Measurements from ENCODE around the gene ZNF605. TPM values are rescaled to one million over a fixed set of nuclear protein-coding genes. Genes with fewer than 3 reads are reported as not detected.
"Not testable (repeated sequence)": the region's sequence is repeated elsewhere in the genome, so short reads cannot be mapped to it uniquely, and the experiment has no call there.

The ZNF605 gene
- total and polyA plus RNA-seq, 2 experiments from 2014 or later, result 7.5 to 9.2 TPM

DNA sequence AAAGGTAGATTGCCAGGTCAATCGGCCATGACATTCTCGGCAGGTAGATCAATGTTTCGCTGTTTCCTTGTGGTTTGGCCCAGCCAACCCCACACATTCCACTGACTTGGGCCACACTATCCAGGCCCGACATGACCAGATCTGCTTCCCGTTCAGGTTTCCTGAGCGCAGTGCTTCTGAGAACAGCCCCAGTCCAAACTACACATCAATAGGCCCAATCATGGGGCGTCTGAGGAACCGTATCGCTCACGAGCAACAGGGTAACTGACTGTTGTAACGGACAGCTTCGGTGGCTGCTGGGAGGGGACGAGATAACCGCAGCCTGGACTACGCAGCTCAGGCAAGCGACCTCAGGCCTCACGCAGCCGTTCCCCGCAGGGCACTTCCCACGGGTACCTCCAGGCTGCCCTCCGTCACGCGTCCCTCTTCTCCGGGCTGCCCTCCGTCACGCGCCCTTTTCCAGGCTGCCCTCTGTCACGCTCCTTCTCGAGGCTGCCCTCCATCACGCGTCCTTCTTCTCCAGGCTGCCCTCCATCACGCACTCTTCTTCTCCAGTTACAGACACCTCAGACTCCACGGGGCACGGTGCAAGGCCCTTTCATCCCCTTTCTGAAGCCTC is 14.7 kb downstream of the ZNF605 start:
- DNase-seq, result no peak
- no peaks in the 10 kb centered on the region for H3K9me2 ChIP-seq (ENCODE audit: insufficient read depth)
- H3K27me3 ChIP-seq (replicated peaks; ENCODE audit: insufficient read depth), result no peaks in the 10 kb centered on the region
- TF ChIP-seq EZH2phosphoT487 (IDR thresholded peaks at IDR 0.05; ENCODE audit: insufficient read depth, low read depth) (no peak), EZH2 (IDR thresholded peaks at IDR 0.05; ENCODE audit: insufficient read depth, poor library complexity, severe bottlenecking) (no peak)
- peaks cover 2% of the 10 kb centered on the region for H3K9me3 ChIP-seq (ENCODE audit: low read depth)
- peaks cover 10% of the 10 kb centered on the region for H3K79me2 ChIP-seq (ENCODE audit: insufficient read depth)
- H3K27ac ChIP-seq, result no peak overlapping the region
- 98 to 100% methylated on average over 25 to 34 of the region's 34 CpGs for WGBS, 2 experiments (ENCODE audit: low coverage in 1 of 2, low lambda C conversion rate in 2 of 2, missing lambda C conversion rate in 2 of 2)
- no peaks in the 10 kb centered on the region for H4K20me1 ChIP-seq (ENCODE audit: insufficient read depth)
- H3K9ac ChIP-seq, result no peak overlapping the region
- H3K4me1 ChIP-seq (ENCODE audit: insufficient read depth), result no peaks in the 10 kb centered on the region
- no peak overlapping the region for H2AFZ ChIP-seq
- peaks cover 4% of the 10 kb centered on the region for H3F3A ChIP-seq (ENCODE audit: insufficient read depth)
- peaks cover 70% of the 10 kb centered on the region for H3K36me3 ChIP-seq (ENCODE audit: low read depth)
- no peak overlapping the region for H3K4me2 ChIP-seq (ENCODE audit: unreplicated experiment)
- in situ Hi-C loops (cut with MboI), result no loop called here
- no peak overlapping the region for H3K4me3 ChIP-seq

DNA sequence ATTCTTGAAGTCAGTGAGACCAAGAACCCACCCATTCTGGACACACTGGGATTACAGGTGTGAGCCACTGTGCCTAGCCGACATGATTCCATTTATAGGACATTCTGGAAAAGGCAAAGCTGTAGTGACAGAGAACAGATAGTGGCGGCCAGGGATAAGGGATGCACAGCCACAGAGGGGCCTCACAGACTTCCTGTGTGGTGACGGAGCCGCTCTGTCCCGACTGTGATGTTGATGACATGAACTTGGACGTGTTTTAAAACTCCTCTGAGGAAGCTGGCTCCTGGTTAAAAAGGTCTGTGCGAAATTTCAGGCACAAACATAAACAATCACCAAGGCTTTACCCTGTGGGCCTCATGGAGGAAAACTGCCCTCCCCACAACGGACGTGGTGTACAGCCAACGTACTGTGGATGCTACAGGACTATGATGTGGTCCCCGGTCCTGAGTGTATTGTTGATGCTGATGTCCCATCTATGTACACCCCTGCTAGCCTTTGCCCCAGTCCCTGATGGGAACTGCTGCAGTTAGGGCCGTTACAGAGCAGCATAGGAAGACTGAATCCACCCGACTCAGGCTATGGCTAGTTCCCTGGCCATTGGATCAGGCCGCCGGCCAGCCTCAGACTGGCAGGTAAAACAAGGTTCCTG is 15.9 kb downstream of the ZNF605 start:
- no peak overlapping the region for H3K27ac ChIP-seq
- H3K9ac ChIP-seq, result no peak overlapping the region
- in situ Hi-C loops (cut with MboI), result no loop called here
- no peaks in the 10 kb centered on the region for H3K27me3 ChIP-seq (replicated peaks; ENCODE audit: insufficient read depth)
- no peak overlapping the region for H2AFZ ChIP-seq
- peaks cover 8% of the 10 kb centered on the region for H3F3A ChIP-seq (ENCODE audit: insufficient read depth)
- H3K4me2 ChIP-seq (ENCODE audit: unreplicated experiment), result no peak overlapping the region
- H3K79me2 ChIP-seq (ENCODE audit: insufficient read depth), result no peaks in the 10 kb centered on the region
- peaks cover 2% of the 10 kb centered on the region for H3K9me3 ChIP-seq (ENCODE audit: low read depth)
- WGBS, 2 experiments (ENCODE audit: low coverage in 1 of 2, low lambda C conversion rate in 2 of 2, missing lambda C conversion rate in 2 of 2), result 91 to 92% methylated on average over 15 of the region's 15 CpGs
- TF ChIP-seq EZH2phosphoT487 (IDR thresholded peaks at IDR 0.05; ENCODE audit: insufficient read depth, low read depth) (no peak), EZH2 (IDR thresholded peaks at IDR 0.05; ENCODE audit: insufficient read depth, poor library complexity, severe bottlenecking) (no peak)
- H3K4me3 ChIP-seq, result no peak overlapping the region
- H3K4me1 ChIP-seq (ENCODE audit: insufficient read depth), result no peaks in the 10 kb centered on the region
- peaks cover 62% of the 10 kb centered on the region for H3K36me3 ChIP-seq (ENCODE audit: low read depth)
- H3K9me2 ChIP-seq (ENCODE audit: insufficient read depth), result no peaks in the 10 kb centered on the region
- no peak for DNase-seq
- no peaks in the 10 kb centered on the region for H4K20me1 ChIP-seq (ENCODE audit: insufficient read depth)

DNA sequence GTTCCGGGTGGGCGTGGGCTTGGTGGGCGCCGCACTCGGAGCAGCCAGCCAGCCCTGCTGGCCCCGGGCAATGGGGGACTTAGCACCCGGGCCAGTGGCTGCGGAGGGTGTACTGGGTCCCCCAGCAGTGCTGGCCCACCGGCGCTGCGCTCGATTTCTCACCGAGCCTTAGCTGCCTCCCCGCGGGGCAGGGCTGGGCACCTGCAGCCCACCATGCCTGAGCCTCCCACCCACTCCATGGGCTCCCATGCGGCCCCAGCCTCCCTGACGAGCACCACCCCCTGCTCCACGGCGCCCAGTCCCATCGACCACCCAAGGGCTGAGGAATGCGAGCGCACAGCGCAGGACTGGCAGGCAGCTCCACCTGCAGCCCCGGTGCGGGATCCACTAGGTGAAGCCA is 17.3 kb downstream of the ZNF605 start:
- H3K27me3 ChIP-seq (replicated peaks; ENCODE audit: insufficient read depth); H3K9ac ChIP-seq; H3K9me2 ChIP-seq (ENCODE audit: insufficient read depth); H3K4me1 ChIP-seq (ENCODE audit: insufficient read depth); H3K79me2 ChIP-seq (ENCODE audit: insufficient read depth); DNase-seq; H3K4me3 ChIP-seq; H3K9me3 ChIP-seq (ENCODE audit: low read depth); H3F3A ChIP-seq (ENCODE audit: insufficient read depth); in situ Hi-C loops (cut with MboI); H3K4me2 ChIP-seq (ENCODE audit: unreplicated experiment); H2AFZ ChIP-seq; H4K20me1 ChIP-seq (ENCODE audit: insufficient read depth); H3K27ac ChIP-seq: not testable (repeated sequence)
- peaks cover 54% of the 10 kb centered on the region for H3K36me3 ChIP-seq (ENCODE audit: low read depth)
- WGBS, 2 experiments (ENCODE audit: low coverage in 1 of 2, low lambda C conversion rate in 2 of 2, missing lambda C conversion rate in 2 of 2), result 97 to 99% methylated on average over 13 to 22 of the region's 25 CpGs

DNA sequence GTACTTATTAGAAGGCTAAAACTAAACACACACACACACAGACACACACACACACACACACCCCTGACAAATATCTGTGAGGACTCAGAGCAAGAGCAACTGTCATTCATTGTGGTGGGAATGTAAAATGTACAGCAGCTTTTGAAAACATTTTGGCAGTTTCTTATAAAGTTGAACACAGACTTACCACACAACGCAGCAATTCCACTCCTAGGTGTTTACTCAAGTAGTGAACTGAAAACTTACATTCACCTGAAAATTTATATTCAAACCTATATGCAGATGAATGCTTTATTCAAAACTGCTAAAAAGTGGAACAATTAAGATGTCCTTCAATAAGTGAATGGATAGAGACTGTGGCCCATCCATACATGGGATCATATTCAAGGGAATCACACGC is 18.6 kb downstream of the ZNF605 start:
- no peak overlapping the region for H3K27ac ChIP-seq
- in situ Hi-C loops (cut with MboI), result no loop called here
- H3K36me3 ChIP-seq (ENCODE audit: low read depth), result peaks cover 51% of the 10 kb centered on the region
- no peaks in the 10 kb centered on the region for H3K9me2 ChIP-seq (ENCODE audit: insufficient read depth)
- peaks cover 6% of the 10 kb centered on the region for H3K9me3 ChIP-seq (ENCODE audit: low read depth)
- TF ChIP-seq EZH2 (IDR thresholded peaks at IDR 0.05; ENCODE audit: insufficient read depth, poor library complexity, severe bottlenecking), result no peak
- TF ChIP-seq EZH2phosphoT487 (IDR thresholded peaks at IDR 0.05; ENCODE audit: insufficient read depth, low read depth), result no peak
- no peaks in the 10 kb centered on the region for H4K20me1 ChIP-seq (ENCODE audit: insufficient read depth)
- no peak overlapping the region for H2AFZ ChIP-seq
- no peak overlapping the region for H3K4me2 ChIP-seq (ENCODE audit: unreplicated experiment)
- H3F3A ChIP-seq (ENCODE audit: insufficient read depth), result peaks cover 8% of the 10 kb centered on the region
- no peaks in the 10 kb centered on the region for H3K27me3 ChIP-seq (replicated peaks; ENCODE audit: insufficient read depth)
- no peak for DNase-seq
- no peak overlapping the region for H3K4me3 ChIP-seq
- no peaks in the 10 kb centered on the region for H3K79me2 ChIP-seq (ENCODE audit: insufficient read depth)
- H3K4me1 ChIP-seq (ENCODE audit: insufficient read depth), result no peaks in the 10 kb centered on the region
- H3K9ac ChIP-seq, result no peak overlapping the region
- WGBS, 2 experiments (ENCODE audit: low coverage in 1 of 2, low lambda C conversion rate in 2 of 2, missing lambda C conversion rate in 2 of 2), result 97 to 100% methylated on average over 2 of the region's 2 CpGs

DNA sequence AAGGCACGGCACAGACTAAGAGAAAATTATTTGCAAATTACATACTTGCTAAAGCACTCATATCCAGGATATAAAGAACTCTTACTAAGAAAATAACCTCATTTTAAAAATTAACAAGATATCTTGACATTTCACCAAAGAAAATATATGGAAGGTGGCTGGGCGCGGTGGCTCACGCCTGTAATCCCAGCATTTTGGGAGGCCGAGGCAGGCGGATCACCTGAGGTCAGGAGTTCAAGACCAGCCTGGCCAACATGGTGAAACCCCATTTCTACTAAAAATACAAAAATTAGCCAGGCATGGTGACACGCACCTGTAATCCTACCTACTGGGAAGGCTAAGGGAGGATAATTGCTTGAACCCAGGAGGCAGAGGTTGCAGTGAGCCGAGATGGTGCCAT is 19.2 kb downstream of the ZNF605 start:
- 98 to 99% methylated on average over 8 of the region's 8 CpGs for WGBS, 2 experiments (ENCODE audit: low coverage in 1 of 2, low lambda C conversion rate in 2 of 2, missing lambda C conversion rate in 2 of 2)

More for the DNA sequence above, 19.2 kb downstream of the ZNF605 start:
- DNase-seq; H3F3A ChIP-seq (ENCODE audit: insufficient read depth); H3K27me3 ChIP-seq (replicated peaks; ENCODE audit: insufficient read depth); H3K9ac ChIP-seq; H2AFZ ChIP-seq; H3K4me1 ChIP-seq (ENCODE audit: insufficient read depth); H4K20me1 ChIP-seq (ENCODE audit: insufficient read depth); H3K4me2 ChIP-seq (ENCODE audit: unreplicated experiment); H3K4me3 ChIP-seq; H3K9me2 ChIP-seq (ENCODE audit: insufficient read depth); H3K9me3 ChIP-seq (ENCODE audit: low read depth); H3K27ac ChIP-seq; H3K79me2 ChIP-seq (ENCODE audit: insufficient read depth); in situ Hi-C loops (cut with MboI): not testable (repeated sequence)
- H3K36me3 ChIP-seq (ENCODE audit: low read depth), result peaks cover 51% of the 10 kb centered on the region
